ENCODE results near the gene TPH1.

The TPH1 gene

GRCh38 chr11:18046116-18046777, at the start of gene TPH1:
Gene TPH1, minus strand, starts transcription at chr11:18046269. Its CDS starts 5,507 bp downstream, at chr11:18040762.
- in situ Hi-C loops (cut with MboI; ENCODE audit: low sequenced_read_pairs), result no loop called here

GRCh38 chr11:18093959-18094358, 47.9 kb upstream of the TPH1 start:
- in situ Hi-C loops (cut with MboI; ENCODE audit: low sequenced_read_pairs), result no loop called here

GRCh38 chr11:18091731-18092130, 45.7 kb upstream of the TPH1 start:
- in situ Hi-C loops (cut with MboI; ENCODE audit: low sequenced_read_pairs), result no loop called here

- in situ Hi-C loops (cut with MboI; ENCODE audit: low sequenced_read_pairs), result no loop called here
These were observed 42.9 kb upstream of the TPH1 start for GRCh38 chr11:18088966-18089365.

- in situ Hi-C loops (cut with MboI; ENCODE audit: low sequenced_read_pairs), result no loop called here
These were observed 42.3 kb upstream of the TPH1 start for GRCh38 chr11:18088366-18088765.

GRCh38 chr11:18081551-18081950, 35.5 kb upstream of the TPH1 start:
- in situ Hi-C loops (cut with MboI; ENCODE audit: low sequenced_read_pairs), result no loop called here

- in situ Hi-C loops (cut with MboI; ENCODE audit: low sequenced_read_pairs), result no loop called here
These were observed 34.4 kb upstream of the TPH1 start for GRCh38 chr11:18080451-18080850.

- in situ Hi-C loops (cut with MboI; ENCODE audit: low sequenced_read_pairs), result no loop called here
These were observed 32.8 kb upstream of the TPH1 start for GRCh38 chr11:18078909-18079308.

GRCh38 chr11:18075444-18075843, 29.4 kb upstream of the TPH1 start:
- in situ Hi-C loops (cut with MboI; ENCODE audit: low sequenced_read_pairs), result no loop called here

- in situ Hi-C loops (cut with MboI; ENCODE audit: low sequenced_read_pairs), result no loop called here
These were observed 25.1 kb upstream of the TPH1 start for GRCh38 chr11:18071098-18071705.

GRCh38 chr11:18067372-18067771, 21.3 kb upstream of the TPH1 start:
- in situ Hi-C loops (cut with MboI; ENCODE audit: low sequenced_read_pairs), result no loop called here

- in situ Hi-C loops (cut with MboI; ENCODE audit: low sequenced_read_pairs), result no loop called here
These were observed 20.6 kb upstream of the TPH1 start for GRCh38 chr11:18066626-18067025.

- in situ Hi-C loops (cut with MboI; ENCODE audit: low sequenced_read_pairs), result no loop called here
These were observed 19.5 kb upstream of the TPH1 start for GRCh38 chr11:18065572-18065971.

GRCh38 chr11:18064450-18065054, 18.5 kb upstream of the TPH1 start:
- in situ Hi-C loops (cut with MboI; ENCODE audit: low sequenced_read_pairs), result no loop called here

- in situ Hi-C loops (cut with MboI; ENCODE audit: low sequenced_read_pairs), result no loop called here
These were observed 17.9 kb upstream of the TPH1 start for GRCh38 chr11:18063862-18064434.

- in situ Hi-C loops (cut with MboI; ENCODE audit: low sequenced_read_pairs), result no loop called here
These were observed 17.1 kb upstream of the TPH1 start for GRCh38 chr11:18063125-18063524.

- in situ Hi-C loops (cut with MboI; ENCODE audit: low sequenced_read_pairs), result no loop called here
These were observed 15.3 kb upstream of the TPH1 start for GRCh38 chr11:18061351-18061750.

- in situ Hi-C loops (cut with MboI; ENCODE audit: low sequenced_read_pairs), result no loop called here
These were observed 10.6 kb upstream of the TPH1 start for GRCh38 chr11:18056561-18057181.

- in situ Hi-C loops (cut with MboI; ENCODE audit: low sequenced_read_pairs), result no loop called here
These were observed 8.5 kb upstream of the TPH1 start for GRCh38 chr11:18054511-18055103.

- in situ Hi-C loops (cut with MboI; ENCODE audit: low sequenced_read_pairs), result no loop called here
These were observed 4.8 kb upstream of the TPH1 start for GRCh38 chr11:18050848-18051247.

- in situ Hi-C loops (cut with MboI; ENCODE audit: low sequenced_read_pairs), result no loop called here
These were observed 9.6 kb downstream of the TPH1 start for GRCh38 chr11:18036456-18036855.
